ENCODE results near the gene ANXA6.

- TF ChIP-seq CTCF (IDR thresholded peaks at IDR 0.05) (no peak), POLR2A (IDR thresholded peaks at IDR 0.05) (no peak)
These were observed 43.9 kb downstream of the ANXA6 start for GRCh38 chr5:151113651-151114050.

Measured in esophagus squamous epithelium (tissue), 4 donors.